GM12892 (cell line): ENCODE measurements around the gene CBLN1.

ENCODE experiments used
- POLR2A ChIP-seq: IDR thresholded peaks from 2 replicates; pipeline ENCODE4 v1.6.1; 2011; ENCODE audit warnings: low read depth, low read length, control low read depth
- POLR2AphosphoS5 ChIP-seq: IDR thresholded peaks from 2 replicates; pipeline ENCODE4 v1.6.1; 2011; ENCODE audit warnings: low read depth, low read length, control low read depth

GRCh38 chr16:49277766-49278566 lies 3.7 kb downstream of the CBLN1 start:
- no peak for TF ChIP-seq POLR2A
- TF ChIP-seq POLR2AphosphoS5, result no peak
